Measurements from ENCODE around the gene ATP10D.
"Not testable (repeated sequence)": the region's sequence is repeated elsewhere in the genome, so short reads cannot be mapped to it uniquely, and the experiment has no call there.

ATP10D gene

DNA sequence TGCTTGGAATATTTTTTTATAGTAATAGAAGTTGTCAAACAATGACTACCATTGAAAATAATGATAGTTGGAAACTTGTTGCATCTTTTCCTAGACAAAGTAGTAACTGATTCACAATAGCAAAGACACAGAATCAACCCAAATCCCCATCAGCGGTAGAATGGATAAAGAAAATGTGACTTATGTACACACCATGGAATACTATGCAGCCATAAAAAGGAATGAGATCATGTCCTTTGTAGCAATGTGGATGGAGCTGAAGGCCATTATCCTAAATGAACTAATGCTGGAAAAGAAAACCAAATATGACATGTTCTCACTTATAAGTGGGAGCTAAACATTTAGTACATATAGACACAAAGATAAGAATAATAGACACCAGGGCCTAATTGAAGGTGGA lies 49.7 kb downstream of the ATP10D start:
- no peak for DNase-seq (ENCODE audit: low read depth in 4 of 4, low spot score in 1 of 4)

DNA sequence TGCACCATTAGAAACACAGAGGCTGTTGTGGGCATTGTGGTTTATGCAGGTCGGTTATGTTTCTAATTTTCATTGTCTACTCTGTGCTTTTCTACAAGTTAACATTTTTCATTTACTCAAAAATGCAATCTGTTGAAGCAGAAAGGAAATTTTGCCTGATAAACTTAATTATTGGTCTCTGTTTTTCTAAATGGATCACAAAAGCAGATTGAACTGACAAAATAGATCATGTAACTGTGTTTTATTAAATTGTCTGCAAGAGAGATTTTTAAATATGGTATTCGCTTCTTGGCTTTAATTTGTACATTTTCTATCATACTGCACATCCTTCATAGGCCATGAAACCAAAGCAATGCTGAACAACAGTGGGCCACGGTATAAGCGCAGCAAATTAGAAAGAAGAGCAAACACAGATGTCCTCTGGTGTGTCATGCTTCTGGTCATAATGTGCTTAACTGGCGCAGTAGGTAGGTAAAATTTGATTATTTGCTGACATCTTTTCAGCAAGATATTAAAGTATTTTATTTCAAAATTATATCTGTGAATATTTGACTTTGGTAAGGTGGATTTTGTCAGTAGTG lies 50.6 kb downstream of the ATP10D start:
- no peak for DNase-seq (ENCODE audit: low read depth in 4 of 4, low spot score in 1 of 4)

GRCh38 chr4:47536966-47537365 lies 51.9 kb downstream of the ATP10D start:
- DNase-seq (ENCODE audit: low read depth in 4 of 4, low spot score in 1 of 4) = no peak

- DNase-seq (ENCODE audit: low read depth in 4 of 4, low spot score in 1 of 4) = no peak
These were observed 53.2 kb downstream of the ATP10D start for GRCh38 chr4:47538111-47538824.

DNA sequence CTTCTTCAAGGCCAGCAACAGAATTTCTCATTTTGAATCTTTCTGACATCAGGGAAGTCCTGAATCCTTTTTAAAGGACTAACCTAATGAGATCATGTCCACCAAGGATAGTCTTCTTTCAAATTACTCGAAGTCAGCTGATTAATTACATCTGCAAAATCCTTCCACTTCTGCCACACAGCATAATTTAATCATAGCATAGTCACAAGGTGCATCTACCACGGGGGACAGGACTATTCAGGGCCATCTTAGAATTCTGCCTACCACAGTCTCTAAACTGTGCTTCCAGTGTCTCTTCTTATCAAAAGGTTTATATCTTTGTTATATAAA lies 53.7 kb downstream of the ATP10D start:
- DNase-seq (ENCODE audit: low read depth in 4 of 4, low spot score in 1 of 4) = no peak

- DNase-seq (ENCODE audit: low read depth in 4 of 4, low spot score in 1 of 4) = not testable (repeated sequence)
These were observed 57.6 kb downstream of the ATP10D start for GRCh38 chr4:47542640-47543039.

DNA sequence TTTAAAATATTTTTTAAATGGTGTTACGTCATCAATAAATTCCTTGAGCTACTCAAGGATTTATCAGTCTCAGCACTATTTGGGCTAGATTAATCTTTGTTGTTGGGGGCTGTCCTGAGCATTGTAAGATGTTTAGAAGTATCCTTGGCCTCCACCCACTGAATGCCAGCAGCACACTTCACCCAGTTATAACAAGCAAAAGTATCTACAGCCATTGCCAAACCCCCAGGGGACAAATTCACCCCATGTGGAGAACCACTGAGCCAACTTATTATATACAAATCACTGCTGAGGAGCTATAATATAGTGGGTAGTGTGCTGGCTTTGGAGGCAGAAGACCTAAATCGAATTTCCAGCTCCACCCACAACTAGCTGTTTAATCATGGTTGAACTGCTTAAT lies 58.3 kb downstream of the ATP10D start:
- no peak for DNase-seq (ENCODE audit: low read depth in 4 of 4, low spot score in 1 of 4)

- not testable (repeated sequence) for DNase-seq (ENCODE audit: low read depth in 4 of 4, low spot score in 1 of 4)
These were observed 65.3 kb downstream of the ATP10D start for GRCh38 chr4:47550357-47550756.

GRCh38 chr4:47550899-47551548 lies 65.9 kb downstream of the ATP10D start:
- no peak for DNase-seq (ENCODE audit: low read depth in 4 of 4, low spot score in 1 of 4)

- DNase-seq (ENCODE audit: low read depth in 4 of 4, low spot score in 1 of 4) = no peak
These were observed 66.6 kb downstream of the ATP10D start for GRCh38 chr4:47551682-47552081.

- no peak for DNase-seq (ENCODE audit: low read depth in 4 of 4, low spot score in 1 of 4)
These were observed 68.5 kb downstream of the ATP10D start for GRCh38 chr4:47553329-47554125.

GRCh38 chr4:47555920-47556319 lies 70.8 kb downstream of the ATP10D start:
- DNase-seq (ENCODE audit: low read depth in 4 of 4, low spot score in 1 of 4) = not testable (repeated sequence)

DNA sequence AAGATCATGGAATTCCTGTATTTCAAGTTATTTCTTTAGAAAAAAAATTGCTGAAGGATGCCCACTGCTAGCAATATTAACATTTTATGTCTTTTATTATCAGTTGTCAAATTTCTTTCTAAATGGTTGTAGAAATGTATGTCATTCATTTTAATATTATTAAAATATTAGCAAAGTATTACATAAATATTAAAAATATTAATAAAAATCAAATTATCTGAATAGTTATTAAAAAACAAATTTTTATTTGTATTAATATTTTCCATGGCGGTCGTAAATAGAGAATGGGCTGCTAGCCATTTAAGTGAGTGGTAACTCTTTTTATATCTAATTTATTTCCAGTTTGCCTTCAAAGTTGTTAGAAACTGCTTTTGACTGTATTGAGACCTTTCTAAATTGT lies 72.2 kb downstream of the ATP10D start:
- no peak for DNase-seq (ENCODE audit: low read depth in 4 of 4, low spot score in 1 of 4)

- no peak for DNase-seq (ENCODE audit: low read depth in 4 of 4, low spot score in 1 of 4)
These were observed 75.6 kb downstream of the ATP10D start for GRCh38 chr4:47560682-47561081.

DNA sequence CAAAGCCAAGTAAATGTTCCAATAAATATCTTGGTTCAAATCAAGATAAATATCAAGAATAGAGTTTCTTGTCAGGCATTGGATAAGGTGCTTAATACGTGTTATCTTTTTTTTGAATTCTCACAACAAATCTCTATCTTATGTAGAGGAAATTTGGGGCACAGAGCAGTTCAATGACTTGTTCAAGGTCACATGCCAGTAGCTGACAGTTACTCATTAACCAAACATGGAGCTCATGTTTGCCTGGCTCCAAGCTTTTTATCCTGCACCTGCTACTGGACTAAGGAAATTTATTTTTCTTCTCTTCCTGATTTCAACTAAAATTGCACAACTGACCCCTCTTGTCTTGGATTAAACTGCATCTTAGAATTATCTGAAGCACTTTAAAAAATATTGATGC lies 76.3 kb downstream of the ATP10D start:
- DNase-seq (ENCODE audit: low read depth in 4 of 4, low spot score in 1 of 4) = no peak

GRCh38 chr4:47562297-47562696 lies 77.2 kb downstream of the ATP10D start:
- DNase-seq (ENCODE audit: low read depth in 4 of 4, low spot score in 1 of 4) = no peak

GRCh38 chr4:47566566-47566965 lies 81.5 kb downstream of the ATP10D start:
- DNase-seq (ENCODE audit: low read depth in 4 of 4, low spot score in 1 of 4) = no peak

DNA sequence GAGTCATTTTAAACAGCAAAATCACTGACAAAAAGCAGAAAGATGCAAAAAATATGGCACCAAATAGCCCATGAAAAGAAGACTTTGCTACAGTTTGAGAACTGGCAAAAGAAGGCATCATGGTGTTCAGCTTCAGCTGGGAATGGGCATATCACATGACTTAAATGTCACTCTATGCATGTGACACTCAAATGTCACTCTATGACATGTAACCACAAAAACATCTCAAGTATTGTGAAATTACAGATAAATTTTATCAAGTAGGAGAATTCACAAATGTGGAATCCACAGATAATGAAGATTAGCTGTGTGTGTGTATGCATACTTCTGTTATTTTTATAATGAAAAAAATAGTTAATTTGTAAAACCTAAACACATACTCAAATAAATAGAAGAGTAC lies 81.9 kb downstream of the ATP10D start:
- no peak for DNase-seq (ENCODE audit: low read depth in 4 of 4, low spot score in 1 of 4)

GRCh38 chr4:47567511-47567910 lies 82.4 kb downstream of the ATP10D start:
- DNase-seq (ENCODE audit: low read depth in 4 of 4, low spot score in 1 of 4) = no peak

DNA sequence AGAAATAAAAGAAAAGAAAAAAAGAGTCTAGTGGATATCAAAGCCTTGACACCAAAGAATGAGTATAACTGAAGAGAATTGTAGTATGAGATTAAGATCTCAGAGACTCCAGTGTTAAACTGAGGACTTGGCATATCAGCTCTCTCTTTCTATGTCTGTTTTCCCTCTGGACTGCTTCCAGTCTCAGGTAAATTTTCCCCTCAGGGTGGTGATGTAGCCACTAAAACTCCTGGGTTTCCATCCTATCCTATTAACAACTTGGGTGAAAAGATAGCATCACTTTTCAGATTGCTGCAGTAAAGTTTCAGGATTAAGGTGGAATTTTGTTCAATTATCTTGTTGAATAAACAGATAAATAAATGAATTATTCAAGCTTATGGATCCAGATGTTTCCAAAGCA lies 85.7 kb downstream of the ATP10D start:
- no peak for DNase-seq (ENCODE audit: low read depth in 4 of 4, low spot score in 1 of 4)

GRCh38 chr4:47572981-47573380 lies 87.9 kb downstream of the ATP10D start:
- no peak for DNase-seq (ENCODE audit: low read depth in 4 of 4, low spot score in 1 of 4)

All from stimulated activated CD4-positive, alpha-beta T cell treated with anti-CD3 and anti-CD28 coated beads, Interleukin-1b, Interleukin-23, amount 100 ng/mL, for 24 hours (primary cell).